ENCODE measurements around the gene ARL6IP4.
A peak's percentile ranks its signal among the peaks of the same experiment; 100 is the strongest.

ARL6IP4 gene

DNA sequence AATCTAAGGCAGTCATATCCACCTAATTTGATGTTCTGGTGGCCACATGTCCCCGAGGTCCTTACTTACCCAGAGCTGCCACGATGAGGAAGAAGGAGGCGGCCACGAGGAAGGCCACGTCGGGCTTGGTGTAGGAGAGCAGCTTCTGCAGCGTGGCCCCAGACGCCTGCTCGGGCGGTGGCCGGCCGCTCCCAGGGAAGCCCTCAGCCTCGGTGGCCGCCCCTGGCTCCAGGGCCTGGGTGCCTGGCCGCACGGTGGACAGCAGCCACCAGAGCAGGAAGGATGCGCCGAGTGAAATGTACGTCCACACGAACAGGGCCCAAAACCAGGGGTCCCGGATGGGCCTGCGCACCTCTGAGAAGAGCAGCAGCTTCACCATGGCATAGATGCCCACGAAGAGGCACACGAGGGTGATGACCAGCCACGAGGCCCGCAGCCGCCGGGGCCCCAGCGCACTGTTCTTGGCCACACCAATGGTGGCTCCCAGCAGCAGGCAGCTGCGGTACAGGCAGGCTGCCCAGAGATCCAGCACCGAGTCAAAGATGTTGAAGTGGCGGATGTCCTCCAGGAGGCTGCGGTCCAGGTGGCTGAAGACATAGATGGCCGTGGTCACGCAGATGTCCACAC is 20.8 kb upstream of the ARL6IP4 start:
- DNase-seq = no peak

DNA sequence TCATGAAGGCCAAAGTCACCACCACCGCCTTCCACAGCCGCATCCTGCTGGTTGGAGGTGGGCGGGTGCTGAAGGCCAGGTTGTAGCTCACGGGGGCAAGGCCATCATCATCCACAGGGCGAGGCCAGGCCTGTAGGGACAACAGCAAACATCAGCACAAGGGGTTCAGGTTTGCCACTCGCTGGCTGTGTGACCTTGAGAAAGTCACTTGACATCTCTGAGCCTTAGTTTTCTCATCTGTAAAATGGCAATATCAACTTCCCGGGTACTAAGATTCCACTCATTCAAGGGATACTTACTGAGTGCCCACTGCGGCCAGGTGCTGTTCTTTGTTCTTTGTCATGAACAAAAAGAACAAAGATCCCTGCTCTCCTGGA is 20.3 kb upstream of the ARL6IP4 start:
- DNase-seq = no peak

DNA sequence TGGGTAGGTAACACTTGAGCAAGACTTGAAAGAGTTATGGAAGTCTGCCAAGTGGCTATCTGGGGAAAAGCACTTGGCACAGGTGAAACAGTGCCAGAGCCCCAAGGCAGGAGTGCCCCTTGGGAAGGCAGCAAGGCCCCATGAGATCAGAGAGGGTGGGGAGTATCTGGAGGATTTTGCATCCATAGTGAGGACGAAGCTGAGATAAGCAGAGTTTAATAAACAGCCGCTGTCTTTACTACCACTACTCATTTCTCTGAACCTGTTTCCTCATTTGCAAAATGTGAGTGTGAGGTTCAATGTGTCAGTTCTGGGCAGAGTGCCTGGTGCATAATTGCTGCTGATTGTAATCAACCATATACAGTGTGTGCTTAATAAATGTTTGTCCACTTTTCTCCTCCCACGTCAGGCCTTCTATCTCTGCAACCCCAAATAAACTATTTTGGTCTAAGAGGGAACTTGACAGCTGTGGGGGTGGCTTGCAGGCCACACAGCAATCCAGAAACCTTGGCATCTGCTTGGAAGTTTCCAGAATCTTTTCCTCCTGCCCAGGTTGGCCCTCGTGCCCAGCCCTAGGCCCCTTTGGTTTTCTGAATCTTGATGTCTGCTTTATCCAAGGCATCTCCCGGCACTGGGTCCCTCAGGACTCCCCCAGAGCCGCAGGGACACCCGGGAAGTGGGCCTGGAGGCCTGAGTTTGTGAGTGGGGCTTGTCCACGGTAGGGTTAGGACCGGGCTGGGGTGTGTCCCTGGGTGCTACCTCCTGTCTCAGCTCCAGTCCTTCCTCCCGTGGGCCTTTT is 18.8 kb upstream of the ARL6IP4 start:
- DNase-seq = peak; percentile 4

DNA sequence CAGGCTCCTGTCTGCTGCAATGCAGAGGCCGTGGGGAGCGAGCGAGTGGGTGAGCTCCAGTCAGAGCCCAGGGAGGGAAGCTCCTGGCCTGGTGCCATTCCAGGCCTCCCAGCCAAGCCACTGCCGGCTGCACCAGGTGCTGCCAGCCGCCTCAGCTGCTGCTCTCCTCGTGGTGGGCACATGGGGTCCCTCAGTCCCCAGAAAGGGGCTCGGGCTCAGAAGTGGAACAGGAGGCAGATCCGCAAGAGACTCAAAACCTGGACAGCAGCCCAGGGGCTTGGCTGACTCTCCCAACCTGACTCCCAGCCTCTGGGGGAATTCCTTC is 16.6 kb upstream of the ARL6IP4 start:
- DNase-seq = peak; percentile 64

DNA sequence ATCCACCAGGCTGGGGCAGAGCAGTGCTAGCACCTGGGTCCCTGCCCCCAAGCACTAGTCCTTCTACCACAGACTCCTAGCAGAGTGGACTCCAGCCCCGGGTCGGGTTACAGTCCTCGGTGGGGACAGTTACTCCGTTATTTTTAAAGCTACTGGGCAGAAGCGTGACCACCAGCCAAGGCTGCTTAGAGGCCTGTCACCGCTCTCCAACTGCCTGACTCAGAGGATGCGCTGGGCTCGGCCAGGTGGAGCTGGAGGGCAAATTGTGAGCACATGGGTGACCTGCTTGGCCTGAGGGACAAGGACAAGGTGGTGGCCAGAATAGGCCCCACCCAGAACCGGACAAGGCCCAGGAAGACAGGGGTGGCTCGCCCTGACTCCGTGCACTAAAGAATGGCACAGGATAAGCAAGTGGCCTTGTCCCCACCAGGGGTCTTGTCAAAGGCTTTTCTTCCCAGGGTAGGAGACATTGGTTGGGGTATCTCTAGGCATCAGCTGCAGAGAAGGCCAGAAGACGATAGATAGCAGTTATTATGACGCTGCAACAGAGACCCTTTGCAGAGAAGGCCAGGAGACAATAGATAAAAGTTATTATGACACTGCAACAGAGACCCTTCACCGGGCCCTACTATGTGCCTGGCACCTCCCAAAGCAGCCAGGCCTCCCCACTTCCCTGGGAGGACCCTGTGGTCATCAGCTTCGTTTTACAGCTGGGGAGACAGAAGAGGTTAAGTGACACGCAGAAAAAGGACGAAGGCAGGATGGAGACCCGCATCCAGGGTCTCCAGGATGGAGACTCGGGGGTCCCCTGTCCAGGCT is 15.8 kb upstream of the ARL6IP4 start:
- DNase-seq = no peak

DNA sequence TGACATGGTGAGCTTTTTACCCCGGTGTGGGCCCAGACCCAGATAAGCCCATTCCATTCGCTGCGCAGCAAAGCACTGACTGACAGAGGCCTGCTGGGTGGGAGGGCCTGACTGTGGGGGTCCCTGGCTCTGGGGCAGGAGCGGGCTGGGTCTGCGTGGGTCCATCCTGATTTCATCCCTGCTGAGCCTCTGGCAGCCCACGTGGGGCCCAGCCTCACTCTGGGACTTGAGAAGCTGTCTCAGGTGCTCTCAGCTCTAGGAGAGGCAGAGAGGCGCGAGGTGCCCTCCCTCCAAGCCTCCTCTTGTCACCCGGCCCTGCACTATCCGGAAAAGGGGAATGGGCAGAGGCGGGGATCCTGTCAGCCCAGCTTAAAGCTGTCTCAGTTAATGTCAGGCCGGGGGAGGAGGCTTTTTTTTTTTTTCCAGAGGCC is 15.1 kb upstream of the ARL6IP4 start:
- DNase-seq = no peak

DNA sequence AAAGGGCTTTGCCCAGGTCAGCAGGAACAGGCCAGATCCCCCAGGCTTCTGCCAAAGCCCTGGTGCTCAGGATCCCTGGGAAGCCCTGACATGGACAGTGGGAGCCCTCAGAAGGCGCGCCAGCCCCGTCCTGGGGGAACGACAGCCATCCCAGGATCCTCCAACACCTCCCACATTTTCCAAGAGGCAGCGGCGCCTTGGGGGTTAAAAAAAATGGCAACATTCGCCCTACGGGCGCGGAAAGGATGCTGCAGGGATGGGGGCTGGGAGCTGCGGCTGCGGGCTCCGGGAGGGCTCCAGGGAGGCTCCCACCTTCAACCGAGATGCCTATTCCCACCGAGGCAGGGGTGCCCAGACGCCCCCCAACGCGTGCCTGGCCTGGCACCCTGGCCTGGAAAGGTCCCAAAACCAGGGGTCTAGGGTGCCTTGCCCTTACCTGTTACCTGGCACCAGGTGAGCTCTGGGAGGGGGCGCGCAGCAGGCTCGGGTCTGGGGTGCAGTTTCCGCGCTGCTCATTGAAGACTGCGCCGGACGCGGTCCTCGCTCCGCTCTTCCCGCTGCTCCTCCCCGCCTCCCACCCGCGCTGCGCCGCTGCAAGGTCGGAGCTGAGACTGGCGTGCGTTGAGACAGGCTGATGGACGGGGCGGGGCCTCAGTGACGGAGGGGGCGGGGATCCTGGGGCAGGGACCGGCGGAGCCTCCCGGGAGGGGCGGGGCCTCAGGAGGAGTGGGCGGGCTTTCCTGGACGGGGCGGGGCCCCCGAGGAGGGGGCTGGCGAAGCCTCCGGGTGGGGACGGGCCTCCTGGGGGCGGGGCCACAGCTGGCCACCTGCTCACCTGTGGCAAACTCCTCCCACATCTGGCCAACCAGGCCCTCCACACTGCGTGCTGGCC is 14.4 kb upstream of the ARL6IP4 start, which contains the start of gene ABCB9:
Gene ABCB9, minus strand, starts transcription at position 613 of the 892 bp plus-strand sequence. CDS start 6,228 bp downstream, outside the sequence.
- peak; percentile 71 for DNase-seq

DNA sequence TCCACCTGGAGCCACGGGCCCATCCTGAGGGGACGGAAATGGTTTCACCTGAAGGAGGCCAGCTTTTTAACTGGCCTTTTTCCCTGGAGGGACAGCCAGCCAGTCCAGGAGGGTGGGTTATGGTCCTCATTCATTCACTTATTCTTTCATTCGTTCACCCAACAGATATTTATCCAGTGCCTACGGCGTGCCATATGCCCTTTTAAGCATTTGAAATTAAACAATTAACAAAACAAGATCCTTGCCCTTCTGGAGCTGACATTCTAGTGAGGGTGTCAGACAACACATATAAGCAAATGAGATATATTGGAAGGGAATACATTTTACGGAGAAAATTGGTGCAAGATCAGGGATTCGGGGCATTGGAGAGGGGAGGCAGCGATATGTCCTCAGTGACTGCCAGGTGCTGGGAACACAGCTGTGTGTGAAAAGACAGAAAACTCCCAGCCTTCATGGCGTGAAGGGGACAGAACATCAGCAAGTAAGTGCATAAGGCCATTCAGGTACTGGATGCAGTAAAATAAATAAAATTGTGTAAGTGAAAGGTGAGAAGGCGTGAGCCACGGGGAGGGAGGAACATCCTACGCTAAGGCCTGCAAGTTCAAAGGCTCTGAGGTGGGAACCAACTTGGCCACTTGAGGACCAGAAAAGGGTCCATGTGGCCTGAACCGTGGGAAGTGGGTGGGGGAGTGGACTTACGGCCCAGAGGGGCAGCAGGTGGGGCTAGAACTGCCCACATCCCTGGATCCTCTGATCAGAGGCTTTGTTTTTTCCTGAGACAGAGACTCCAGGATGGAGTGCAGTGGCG is 13.5 kb upstream of the ARL6IP4 start:
- no peak for DNase-seq

DNA sequence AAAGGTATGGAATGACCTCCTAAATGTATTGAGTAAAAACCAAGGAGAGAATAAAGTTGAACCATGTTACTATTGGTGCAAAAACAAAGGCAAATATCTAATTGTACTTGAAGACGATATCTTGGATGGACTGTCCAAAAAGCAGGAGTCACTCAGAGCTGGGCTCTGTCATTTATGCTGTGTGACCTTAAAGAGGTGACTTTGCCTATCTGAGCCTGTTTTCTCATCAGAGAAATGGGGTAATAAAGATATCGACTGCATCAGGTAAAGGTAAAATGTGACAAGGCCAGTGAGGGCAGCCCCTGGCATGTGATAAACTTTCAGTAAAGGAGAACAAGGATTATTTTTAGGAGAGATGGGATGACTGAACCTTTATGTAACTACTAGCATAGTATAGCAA is 12.4 kb upstream of the ARL6IP4 start:
- DNase-seq = no peak

DNA sequence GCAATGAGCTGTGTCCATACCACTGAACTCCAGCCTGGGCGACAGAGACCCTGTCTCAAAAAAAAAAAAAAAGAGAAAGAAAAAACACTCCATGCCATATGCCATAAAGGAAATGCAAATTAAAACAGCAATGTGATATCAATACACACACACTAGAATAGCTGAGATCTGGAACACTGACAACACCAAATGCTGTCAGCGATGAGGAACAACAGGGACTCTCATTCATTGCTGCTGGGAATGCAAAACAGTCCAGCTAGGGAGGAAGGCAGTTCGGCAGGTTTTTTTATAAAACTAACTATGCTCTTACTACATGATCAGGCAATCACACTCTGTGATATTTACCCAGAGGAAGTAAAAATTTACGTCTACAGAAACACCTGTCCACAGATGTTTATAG is 10.8 kb upstream of the ARL6IP4 start:
- no peak for DNase-seq

DNA sequence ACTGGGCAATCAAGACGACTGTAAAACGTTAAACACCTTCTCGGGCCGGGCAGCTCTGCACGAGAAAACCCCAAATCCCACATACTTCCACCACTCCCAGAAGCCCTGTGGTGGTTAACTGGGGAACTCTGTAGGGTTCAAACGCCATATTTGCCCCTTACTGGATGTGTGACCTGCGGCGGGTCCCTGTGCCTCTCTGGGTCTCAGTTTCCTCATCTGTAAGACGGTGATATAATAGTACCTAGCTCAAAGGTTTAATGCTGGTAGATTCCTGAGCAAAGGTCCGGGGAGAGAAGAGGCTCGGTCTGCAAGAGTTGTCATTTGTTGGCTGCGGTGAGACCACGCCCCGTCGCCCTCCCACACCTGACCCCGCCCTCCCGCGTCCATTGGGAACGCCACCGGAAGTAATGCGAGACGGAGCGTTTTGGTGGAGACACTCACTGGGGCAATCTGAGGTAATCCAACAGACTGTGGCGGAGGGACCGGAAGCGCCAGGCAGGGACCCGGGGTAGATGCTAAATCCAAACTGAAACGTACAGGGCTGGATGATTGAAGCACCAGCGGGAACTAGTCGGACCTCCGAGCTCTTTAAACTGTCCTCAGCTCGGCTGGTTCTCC is 6.1 kb upstream of the ARL6IP4 start:
- DNase-seq = peak; percentile 92

DNA sequence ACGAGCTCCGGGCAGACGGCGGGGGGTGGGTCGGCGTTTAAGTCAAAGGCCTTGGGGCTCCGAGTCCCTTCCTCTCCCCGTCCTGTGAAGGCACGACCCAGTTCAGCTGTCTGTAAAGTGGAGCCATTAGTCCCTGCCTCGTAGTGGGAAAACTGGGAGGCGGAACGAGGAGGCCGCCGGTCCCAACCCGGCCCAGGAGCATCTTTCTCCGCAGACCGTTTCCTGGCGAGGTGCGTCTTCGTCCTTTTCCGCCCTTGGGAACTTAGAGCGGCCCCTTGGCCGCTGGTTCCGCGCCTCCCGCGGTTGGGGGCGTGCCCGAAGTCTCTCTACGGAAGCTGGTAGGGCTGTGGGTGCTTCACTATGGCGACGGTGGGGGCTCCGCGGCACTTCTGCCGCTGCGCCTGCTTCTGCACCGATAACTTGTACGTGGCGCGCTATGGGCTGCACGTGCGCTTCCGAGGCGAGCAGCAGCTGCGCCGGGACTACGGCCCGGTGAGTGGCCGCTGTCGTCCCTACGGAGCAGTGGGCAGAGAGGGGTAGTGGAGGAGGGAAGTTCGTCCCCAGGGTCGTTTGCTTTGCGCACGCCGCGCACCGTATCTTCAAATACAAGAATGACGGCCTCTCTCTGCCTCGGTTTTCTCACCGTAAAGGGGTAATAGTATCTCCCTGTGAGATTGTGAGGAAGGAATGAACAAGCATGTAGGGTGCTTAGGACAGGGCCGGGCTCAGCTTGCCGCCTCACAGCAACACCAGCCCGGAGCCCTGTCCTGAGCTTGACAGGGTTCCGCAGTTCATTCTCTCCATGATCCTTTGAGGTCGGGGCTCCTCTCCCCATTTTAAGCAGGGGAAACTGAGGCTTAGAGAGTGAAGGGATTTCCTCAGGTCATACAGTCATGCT is 5.3 kb upstream of the ARL6IP4 start, which contains the start of gene OGFOD2:
Gene OGFOD2, plus strand, starts transcription at position 353 of the 898 bp plus-strand sequence. Its CDS starts 8 bp downstream, at position 361.
- DNase-seq = peak; percentile 82

DNA sequence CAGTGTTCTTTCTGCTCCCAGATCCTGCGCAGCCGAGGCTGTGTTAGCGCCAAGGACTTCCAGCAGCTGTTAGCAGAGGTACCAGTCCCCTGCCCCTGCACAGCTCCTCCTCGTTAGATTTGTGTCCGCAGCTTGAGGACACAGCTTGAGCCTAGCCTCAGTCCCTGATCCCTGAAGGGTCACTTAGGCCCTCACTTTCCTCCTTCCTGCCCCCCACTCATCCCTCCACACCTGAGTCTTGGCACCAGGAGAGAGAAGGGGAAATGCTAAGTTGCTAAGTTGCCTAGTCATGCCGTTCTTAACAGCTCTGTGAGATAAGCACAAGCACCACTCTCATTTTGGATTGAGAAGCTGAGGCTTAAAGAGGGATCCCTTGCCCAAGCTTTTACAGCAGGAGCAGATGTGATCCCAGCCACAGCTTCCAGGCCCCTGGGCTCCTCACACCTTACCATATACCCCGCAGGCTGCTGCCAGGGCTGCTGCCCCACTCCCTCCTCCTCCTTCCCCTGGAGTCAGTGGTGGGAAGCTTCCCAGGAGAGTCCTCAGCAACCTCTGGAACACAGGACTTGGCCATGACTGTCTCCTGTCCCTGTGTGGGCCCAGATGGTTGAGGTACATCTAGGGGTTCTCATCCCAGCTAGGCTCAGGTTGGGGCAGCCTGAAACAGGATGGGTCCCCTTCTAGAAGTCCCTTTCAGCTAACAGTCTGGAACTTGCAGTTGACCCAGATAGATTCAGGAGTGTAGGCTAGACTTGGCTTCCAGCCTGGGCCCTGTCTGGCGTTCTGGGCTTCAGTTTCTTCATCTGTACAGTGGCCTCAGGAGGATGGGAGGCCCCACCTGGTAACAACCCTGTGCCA is 4.5 kb upstream of the ARL6IP4 start:
- no peak for DNase-seq

DNA sequence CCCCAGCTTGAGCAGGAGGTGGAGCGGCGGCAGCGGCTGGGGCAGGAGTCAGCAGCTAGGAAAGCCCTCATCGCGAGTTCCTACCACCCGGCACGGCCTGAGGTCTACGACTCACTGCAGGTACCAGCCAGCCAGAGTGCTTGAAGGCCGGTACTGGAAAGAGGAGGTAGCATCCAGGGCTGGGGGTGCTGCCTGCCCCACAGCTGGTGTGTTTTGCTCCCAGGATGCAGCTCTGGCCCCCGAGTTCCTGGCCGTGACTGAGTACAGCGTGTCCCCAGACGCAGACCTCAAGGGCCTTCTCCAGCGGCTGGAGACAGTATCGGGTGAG is 3.9 kb upstream of the ARL6IP4 start:
- no peak for DNase-seq

DNA sequence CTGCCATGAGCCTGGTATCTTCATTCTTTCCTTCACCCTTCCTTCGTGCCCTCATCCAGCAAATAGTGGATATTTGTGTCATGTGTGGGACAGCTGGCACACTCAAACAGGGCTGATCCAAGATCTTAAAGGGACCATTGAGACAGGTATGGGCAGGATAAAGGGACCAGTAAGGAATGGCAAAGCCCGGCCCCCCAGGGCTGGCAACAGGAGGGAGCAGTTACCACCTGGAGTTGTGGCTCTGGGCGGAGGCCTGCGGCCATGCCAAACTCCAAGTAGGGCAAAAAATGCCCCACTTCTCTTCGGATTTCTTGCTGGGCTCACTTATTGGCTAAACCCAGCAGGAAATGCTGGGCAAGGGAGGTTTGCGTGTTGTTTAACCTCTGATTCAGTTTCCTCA is 3.3 kb upstream of the ARL6IP4 start:
- no peak for DNase-seq

DNA sequence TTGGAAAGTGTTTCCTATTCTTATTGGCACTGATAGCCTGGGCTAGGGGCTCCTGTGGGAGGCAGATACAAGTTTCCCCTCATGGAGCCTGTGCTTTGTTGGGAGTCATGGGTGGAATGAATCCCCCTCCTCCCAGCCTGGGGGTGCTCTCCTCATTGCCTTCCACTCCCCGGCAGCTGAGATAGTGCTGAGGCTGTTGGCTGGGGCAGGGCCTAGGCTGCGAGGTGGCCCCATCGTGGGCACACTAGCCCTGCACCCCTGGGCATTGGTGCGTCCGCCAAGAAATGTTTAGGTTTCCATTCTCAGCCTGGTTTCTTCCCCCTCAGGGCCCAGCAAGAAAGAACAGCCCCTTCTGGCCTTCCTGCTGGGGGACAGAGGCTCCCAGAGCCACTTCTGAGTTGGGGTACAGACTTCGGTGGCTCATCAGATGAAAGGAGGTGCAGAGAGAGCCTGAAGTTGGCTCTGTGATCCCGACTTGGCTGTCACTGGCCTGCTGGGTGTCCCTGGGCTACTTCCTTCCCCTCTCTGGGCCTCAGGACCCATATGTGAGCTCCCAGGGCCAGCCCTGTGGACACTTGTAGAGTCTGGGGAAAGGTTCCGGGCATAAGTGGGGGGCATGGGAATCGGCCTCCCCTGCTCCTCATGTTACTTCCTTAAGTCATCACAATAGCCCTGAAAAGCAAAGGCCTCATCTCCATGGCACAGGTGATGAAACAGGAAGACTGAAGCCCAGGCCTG is 2.7 kb upstream of the ARL6IP4 start:
- no peak for DNase-seq

DNA sequence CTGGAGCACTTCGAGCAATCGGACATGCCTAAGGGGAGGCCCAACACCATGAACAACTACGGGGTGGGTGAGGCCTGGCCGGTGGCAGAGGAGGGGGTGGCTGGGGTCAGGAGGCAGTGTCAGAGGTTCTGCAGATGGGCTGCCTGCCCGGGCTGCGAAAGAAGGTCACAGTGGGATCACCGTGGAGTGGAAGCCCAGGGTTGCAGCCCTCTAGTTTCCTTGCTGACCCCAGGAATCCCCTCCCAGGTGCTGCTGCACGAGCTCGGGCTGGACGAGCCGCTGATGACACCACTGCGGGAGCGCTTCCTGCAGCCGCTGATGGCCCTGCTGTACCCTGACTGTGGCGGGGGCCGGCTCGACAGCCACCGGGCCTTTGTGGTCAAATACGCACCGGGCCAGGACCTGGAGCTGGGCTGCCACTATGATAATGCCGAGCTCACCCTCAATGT is 1.9 kb upstream of the ARL6IP4 start:
- DNase-seq = no peak
